GM18508 (cell line): Measurements from ENCODE around the gene NUP35.

Experiments used
- ATAC-seq: cut with Tn5 transposase; IDR thresholded peaks from one replicate; pipeline ENCODE4 v1.9.1; 2021; ENCODE audit warnings: moderate number of reproducible peaks; ENCODE audit not compliant: insufficient read depth, unreplicated experiment

The NUP35 gene, protein sequence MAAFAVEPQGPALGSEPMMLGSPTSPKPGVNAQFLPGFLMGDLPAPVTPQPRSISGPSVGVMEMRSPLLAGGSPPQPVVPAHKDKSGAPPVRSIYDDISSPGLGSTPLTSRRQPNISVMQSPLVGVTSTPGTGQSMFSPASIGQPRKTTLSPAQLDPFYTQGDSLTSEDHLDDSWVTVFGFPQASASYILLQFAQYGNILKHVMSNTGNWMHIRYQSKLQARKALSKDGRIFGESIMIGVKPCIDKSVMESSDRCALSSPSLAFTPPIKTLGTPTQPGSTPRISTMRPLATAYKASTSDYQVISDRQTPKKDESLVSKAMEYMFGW

DNA sequence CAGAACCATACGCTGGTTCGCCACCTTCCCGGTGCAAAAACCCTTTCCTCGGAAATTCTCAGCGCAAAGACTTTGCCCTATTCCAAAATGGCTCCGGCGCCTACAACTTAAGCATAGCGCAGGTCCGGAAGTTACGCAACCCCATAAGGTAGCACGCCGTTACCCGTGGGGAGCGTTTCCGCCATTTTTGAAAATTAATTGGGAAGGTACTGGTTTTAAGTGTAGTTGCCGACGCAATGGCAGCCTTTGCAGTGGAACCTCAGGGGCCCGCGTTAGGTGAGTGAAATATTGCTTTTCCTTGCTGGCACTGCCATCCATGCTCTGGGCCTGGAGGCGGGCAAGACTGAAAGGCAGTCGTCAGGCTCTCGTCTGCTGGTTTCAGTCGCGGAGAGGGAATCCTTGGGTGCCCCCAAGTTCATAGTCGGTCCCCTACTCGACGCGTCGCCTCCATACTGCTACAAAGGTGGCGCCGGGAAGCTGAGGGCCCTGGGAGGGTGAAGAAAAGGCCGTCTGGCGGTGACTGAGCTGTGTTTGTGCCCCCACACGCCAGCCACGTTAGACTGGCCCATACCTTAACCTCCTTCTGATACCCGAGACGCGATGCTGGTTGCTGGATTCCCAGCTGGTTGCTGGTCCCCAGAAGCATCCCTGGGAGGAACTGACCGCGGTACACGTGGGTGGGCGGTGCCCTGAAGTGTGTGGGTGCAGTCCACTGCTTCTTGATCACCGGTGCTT lies at the start of gene NUP35:
TSS of gene NUP35 (plus strand) at position 222 of the 735 bp plus-strand sequence. CDS start at position 237, 15 bp downstream.
- ATAC-seq = peak; percentile 85

DNA sequence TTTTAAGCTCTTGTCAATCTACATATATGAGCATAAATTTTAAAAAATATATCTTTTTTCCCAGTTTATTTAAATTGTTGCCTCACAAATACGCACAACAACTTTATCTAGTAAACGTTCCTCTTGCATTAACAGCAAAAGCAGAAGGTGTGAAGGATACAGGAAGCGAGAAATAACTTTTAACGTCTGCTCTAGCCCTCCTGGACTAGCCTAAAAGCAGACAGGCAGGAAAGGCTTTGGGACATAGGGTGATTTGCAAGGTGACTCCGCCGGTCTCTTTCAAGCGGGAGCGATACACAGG lies 46.1 kb upstream of the NUP35 start:
- ATAC-seq = peak; percentile 3

DNA sequence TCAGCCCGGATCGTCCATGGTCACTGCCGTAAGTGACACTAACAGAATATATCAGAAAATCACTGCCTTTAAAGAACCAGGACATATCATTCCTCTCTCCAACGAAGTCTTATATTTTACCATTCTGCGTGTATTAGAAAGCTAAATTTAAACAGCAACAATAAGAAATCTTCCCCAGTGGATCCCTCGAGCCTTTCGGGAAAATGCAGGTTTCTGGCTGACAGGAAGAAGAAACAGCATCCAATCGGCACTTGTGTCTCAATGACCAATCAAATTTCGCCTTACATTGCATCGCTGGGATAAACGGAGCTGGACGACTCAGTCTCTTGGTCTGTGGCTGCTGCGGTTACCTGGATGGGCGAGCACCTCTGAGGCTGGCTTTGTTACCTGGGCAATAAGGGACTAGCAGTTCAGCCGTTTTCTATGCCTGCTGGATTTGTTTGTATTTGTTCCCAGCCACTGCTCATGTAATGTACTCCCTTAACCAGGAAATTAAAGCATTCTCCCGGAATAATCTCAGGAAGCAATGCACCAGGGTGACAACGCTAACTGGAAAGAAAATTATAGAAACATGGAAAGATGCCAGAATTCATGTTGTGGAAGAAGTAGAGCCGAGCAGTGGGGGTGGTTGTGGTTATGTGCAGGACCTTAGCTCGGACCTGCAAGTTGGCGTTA lies 45.6 kb upstream of the NUP35 start, which contains the start of gene DUSP19:
TSS of gene DUSP19 (plus strand) at position 284 of the 675 bp plus-strand sequence. CDS start at position 471, 187 bp downstream.
- peak; percentile 70 for ATAC-seq

DNA sequence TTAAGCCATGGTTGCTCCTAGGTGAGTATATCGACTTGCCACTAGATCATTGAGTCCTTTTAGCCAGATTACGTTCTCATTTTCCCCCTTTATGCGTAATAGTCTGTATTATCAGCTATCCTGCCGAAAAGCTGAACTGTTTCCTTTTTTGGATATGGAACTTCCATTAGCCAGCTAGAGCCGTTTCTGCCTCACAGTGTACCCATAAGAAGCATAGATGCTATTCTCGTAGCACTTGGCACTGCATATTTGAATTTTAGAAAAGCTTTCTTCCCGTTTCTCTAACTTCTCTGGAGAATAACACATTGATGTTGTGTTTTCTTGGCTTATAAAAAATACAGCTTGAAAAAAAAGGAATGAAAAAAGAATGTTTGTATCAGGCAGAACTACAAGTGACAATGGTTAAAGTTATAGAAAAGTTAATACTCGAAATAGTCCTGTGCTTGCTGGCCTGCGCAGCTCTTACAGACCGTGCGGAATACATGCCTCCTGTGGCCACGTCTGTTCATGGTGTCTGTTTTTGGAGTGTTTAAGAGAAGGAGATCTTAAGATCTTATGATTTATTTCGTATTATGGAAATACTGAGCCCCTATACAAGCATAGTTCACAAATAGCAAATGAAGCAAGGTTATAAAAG lies 45.0 kb upstream of the NUP35 start:
- ATAC-seq = peak; percentile 20

DNA sequence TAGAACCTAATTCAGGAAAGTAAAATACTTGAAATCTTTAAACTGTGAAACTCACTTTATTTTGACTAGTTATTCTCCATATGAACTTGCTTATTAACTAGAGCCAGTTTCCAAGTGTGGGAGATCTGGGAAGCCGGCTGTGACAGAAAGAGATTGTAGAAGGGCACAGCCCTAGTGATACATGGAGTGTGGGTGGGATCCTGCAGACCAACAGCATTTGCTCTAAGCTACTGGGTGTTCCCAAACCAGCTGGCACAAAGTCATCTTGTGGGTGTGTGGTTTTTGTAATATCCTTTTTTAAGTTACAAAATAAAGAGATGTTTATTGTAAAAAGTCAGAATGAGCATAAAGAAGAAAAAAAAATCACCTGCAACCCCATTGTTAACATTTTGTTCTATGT lies 42.3 kb upstream of the NUP35 start:
- ATAC-seq = no peak

DNA sequence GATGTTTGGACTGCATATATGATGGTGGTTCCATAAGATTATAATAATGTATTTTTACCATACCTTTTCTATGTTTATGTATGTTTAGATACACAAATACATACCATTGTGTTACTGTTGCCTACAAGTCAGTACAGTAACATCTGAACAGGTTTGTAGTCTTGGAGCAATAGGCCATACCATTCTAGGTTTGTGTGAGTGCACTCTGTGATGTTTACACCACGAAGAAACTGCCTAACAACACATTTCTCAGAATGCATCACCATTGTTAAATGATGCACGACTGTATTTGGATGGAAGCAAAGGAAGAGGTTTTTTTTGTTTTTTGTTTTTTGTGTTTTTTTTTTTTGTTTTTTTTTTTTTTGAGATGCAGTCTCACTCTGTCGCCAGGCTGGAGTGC lies 36.2 kb upstream of the NUP35 start:
- no peak for ATAC-seq

DNA sequence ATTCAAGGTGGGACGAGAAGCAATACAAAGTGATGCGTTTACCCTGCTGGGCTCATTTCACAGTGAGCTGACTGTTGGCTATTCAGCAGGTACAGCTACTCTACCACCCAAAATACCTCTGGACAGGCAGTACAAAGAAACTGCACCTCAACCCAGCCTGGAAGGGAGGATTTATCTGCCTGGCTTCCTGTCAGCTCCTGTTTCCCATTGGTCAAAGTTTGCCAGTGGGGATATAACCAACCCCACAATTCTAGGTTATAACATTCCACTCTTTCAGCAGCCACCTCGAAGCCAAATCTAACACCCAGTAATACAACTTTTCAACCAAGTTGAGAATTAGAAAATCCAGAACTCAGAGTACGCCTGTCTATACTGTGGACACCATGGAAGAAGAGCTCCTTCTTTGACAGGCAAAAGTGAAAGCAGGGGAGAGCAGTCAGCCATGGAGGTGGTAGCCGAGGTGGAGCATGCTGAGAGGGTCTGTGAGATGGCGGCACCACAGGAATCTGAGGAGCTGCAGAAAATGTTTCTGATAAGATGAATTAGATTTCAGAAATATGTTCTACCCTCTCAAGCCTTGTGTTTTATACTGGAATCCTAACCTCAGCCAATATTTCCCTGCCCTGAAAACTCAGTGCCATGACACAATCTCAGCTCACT lies 34.9 kb upstream of the NUP35 start:
- ATAC-seq = no peak

DNA sequence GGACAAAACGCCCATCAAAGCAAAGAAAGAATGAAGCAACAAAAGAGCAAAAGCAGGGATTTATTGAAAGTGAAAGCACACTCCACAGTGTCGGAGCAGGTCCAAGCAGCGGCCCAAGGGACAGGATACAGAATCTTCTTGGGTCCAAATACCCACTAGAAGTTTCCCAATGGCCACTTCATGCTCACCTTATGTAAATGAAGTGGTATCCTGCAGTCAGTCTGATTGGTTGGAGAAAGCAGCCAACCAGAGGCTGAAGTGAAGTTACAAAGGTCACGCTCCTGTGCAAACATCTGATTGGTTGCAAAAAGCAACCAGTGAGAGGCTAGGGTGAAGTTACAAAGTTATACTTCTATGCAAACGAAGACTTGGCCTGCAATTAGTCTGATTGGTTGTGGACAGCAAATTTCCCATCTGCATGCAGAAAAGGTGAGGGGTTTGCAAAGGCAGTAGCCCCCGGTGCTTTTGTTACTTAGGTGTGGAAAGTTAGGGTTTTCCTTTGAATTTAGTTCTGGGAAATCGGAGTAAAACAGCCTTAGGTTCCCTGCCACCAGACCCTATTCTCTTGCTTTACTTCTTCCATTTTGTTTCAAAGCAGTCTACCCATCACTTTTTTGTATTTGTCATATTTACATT lies 32.8 kb upstream of the NUP35 start:
- no peak for ATAC-seq

DNA sequence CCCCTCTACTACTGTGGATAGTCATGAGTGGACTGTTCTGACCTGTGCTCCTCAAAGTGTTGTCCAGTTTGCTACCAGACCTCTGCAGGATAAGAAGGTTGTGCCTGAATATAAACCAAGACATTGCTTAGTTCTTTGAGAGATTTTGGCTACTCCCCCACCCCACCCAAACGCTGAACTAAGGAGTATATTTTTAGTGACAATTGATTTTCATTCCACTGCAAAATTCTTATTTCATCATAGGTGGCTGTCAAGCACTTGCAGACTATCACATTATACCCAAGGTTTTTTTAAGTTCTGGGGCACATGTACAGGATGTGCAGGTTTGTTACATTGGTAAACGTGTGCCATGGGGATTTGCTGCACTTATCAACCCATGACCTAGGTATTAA lies 32.3 kb upstream of the NUP35 start:
- ATAC-seq = no peak

DNA sequence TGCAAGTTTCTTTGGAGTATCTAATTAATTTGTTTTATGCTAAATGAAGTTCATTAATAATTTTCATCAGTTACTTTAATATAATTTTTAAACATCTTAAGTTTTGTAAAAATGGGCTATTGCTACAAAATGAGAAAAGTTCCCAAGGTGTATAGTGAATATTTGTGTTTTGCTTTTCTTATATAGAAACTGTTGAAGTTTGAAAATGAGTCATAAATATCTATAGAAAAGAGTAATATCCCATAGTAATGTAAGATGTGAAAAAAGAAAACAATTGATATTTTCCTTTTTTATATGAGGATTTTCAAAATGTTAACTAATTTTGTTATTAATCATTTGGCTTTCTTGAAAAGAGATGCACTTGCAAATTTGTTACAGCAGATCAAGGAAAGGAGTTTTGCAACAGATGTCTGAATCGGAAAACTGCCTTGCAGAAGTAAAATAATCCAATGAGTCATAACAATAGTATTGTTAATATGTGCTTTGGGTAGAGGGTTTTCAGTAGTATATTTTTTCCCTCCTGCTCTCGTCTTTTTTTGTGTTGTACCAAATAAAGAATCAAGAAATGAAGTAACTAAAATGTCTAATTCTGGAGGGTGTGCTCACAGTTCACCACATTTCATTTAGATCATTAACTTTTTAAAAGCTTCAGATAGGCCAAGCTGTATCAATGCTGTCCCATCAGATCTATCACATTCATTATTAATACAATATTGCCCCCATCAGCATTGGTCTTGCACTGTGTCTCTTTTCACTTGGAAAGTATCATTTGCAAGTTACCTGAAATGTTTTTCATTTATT lies 30.2 kb upstream of the NUP35 start:
- peak; percentile 83 for ATAC-seq

DNA sequence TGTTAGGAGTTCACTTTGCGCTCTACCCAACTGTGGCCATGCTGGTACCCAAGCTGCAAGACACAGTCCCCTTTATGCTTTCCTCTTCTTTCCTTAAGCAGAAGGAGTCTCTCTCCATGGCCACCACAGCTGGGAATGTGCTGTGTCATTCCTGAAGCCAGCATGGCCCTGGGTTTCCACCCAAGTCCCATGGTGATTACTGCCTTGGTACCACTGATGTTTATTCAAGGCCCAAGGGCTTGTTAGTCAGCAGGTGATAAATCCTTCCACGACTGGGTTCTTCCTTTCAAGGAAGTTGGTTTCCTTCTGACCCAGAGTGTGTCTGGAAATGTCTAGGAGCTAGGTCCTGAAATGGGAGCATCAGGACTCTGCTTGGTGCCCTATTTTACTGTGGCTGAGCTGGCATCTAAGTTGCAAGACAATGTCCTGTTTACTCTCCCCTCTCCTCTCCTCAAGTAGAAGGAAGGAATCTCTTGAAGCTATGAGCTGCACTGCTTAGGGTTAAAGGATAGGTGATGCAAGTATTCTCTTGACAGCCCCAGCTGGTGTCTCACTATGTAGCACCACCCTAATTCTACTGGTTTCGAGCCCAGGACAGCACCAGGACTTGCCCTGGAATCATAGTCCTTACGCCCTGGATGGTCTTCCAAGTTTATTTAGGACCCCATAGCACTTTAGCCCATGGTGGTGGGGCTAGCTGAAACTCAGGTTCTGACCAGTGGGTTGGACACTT lies 18.7 kb upstream of the NUP35 start:
- ATAC-seq = no peak

DNA sequence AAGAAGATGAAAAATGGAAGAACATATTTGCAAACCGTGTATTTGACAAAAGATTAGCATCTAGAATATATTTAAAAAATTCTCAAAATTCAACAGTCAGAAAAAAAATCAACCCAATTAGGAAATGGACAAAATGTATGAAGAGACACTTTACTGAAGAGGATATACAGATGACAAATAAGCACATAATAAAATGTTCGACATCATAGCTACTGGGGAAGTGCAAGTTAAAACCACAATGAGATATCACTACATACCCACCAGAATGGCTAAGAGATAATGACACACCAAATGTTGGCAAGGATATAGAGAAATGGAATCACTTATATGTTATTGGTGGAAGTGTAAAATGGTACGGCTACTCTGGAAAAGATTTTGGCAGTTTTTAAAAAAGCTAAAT lies 11.7 kb upstream of the NUP35 start:
- ATAC-seq = no peak

DNA sequence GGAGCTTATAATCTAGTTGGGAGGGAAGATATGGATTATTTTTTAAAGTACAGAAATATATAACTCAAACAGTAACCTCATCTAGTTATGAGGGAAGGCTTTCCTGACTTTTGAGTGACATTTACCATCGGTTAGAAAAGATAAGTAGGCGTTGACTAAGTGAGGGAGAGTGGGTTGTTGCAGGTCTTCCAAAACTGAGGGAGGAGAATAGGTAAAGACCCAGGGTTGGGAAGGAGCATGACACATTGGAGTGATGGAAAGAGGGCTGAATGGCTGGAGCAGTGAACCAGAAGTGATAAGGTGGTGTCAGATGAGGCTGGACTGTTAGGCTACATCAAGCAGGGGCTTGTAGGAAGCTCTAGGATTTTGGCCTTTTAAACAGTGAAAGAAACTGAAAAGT lies 10.6 kb upstream of the NUP35 start:
- no peak for ATAC-seq

DNA sequence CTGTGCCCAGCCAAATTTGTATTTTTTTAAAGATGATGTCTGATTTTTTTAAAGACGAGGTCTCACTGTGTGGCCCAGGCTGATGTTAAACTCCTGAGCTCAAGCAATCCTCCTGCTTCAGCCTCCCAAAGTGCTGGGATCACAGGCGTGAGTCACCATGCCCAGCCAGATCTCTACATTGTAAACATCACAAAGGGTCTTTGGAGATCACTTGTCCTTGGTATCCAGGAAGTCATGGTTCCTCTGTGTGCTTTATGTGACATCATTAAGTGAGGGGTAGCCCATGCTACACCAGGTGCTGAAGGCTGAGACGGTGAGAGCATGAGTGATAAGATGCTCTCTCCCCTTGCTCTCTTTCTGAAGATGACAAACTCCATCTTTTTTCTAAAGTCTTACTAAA lies 7.0 kb upstream of the NUP35 start:
- no peak for ATAC-seq

DNA sequence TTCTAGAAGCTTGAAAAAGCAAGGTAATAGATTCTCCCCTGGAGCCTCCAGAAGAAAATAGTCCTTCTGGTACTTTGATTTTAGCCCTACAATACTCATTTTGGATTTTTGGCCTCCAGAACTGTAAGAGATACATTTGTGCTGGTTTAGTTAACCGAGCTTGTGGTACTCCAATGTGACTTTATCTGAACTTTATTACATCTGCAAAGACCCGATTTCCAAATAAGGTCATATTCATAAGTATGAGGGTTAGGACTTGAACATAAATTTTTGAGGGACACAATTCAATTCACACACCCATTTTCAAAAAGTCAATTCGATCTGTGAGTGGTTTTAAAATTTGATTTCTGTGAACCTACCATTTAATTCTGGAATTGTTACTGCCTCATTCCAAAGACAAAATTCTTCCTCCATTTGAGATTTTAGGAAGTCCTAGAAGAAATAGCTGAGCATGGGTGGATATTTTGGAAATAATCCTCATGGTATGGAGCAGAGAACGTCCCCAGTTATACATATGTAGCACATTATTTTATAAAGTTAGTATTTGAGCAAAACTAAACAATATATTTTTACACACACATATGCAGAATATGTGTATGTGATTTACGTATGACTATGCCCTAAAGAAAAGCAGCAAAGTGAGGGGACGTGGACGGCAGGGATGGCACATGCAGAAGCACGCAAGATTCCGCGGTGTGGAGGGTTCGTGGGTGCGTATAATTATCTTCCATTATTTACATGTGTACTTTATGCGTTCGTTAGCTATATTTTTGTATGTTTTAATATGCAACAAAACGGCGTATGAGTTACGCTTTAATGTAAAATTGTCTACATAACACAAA lies 905 bp upstream of the NUP35 start:
- ATAC-seq = no peak

DNA sequence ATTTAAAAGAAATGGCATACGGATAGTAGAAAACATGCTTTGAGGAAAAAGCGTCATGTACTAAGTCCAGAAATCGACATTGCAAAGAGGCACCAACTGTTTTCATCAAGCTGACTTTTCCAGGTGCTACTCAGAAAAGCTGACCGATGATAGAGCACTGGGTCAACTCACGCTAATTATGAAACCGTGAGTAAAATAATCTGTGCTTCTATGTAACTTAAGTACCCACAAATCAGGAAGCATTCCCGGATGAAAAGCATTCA lies 353 bp upstream of the NUP35 start:
- ATAC-seq = peak; percentile 20

DNA sequence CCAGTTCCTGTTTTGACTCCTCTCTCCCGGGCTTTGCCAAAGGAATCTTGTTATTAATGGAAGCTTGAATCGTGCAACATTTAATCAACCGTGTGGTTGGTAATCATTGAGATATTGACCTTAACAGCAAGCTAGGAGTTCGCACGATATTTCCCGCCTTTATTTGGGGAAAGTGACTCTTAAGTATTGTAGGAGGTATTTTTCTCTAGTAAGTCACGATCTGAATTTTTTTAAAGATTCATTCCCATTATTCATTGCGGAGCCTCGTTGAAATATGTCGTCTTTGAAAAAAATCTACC lies 663 bp downstream of the NUP35 start:
- ATAC-seq = no peak

DNA sequence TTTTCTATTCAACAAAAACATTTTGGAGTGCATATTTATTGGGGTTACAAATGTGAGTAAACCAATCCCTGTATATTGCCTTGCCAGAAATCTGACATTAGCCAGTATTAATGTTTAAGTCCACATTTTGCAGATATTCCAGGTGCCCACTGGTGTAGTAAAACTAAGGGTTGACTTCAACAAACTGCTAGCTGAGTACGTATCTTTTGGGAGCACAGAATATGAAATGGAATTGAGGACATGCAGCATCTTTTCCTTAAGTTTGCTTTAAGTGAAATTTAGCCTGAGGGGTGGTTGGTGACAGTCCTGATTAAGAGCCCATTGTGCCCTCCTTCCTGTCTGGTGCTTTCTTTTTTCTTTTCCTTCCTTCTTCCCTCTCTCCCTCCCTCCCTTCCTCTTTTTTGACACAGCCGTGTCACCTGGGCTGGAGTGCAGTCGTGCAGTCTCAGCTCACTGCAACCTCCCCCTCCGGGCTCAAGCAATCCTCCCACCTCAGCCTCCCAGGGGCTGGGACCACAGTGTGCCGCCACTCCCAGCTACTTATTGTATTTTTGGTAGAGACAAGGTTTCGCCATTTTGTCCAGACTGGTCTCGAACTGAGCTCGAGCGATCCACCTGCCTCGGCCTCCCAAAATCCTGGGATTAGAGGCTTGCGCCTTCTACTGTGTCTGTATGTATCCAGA lies 1.6 kb downstream of the NUP35 start:
- no peak for ATAC-seq
